ENCODE results near the gene RDH14.

- TF ChIP-seq YY1 (IDR thresholded peaks at IDR 0.05; ENCODE audit: insufficient read depth, insufficient read length) (no peak), SUZ12 (IDR thresholded peaks at IDR 0.05; ENCODE audit: extremely low read depth, insufficient read depth, insufficient read length) (no peak)
Observed at GRCh38 chr2:18578033-18578432, 17.6 kb upstream of the RDH14 start.
